GM18526 (cell line): Measurements from ENCODE around the gene CSTPP1.

ENCODE experiments used
- POLR2A ChIP-seq: IDR thresholded peaks from 3 replicates; pipeline ENCODE4 v1.6.1; 2011; ENCODE audit not compliant: insufficient read length; ENCODE audit errors: extremely low read depth

The CSTPP1 gene

GRCh38 chr11:47078751-47079521 is 142.4 kb downstream of the CSTPP1 start:
- TF ChIP-seq POLR2A, result no peak

GRCh38 chr11:47083913-47084312 is 147.4 kb downstream of the CSTPP1 start:
- no peak for TF ChIP-seq POLR2A

GRCh38 chr11:47087801-47088200 is 151.2 kb downstream of the CSTPP1 start:
- no peak for TF ChIP-seq POLR2A

GRCh38 chr11:47093541-47093940 is 157.0 kb downstream of the CSTPP1 start:
- no peak for TF ChIP-seq POLR2A

- TF ChIP-seq POLR2A, result no peak
These were observed 162.8 kb downstream of the CSTPP1 start for GRCh38 chr11:47099214-47099917.

GRCh38 chr11:47099918-47100315 is 163.4 kb downstream of the CSTPP1 start:
- no peak for TF ChIP-seq POLR2A

- no peak for TF ChIP-seq POLR2A
These were observed 164.8 kb downstream of the CSTPP1 start for GRCh38 chr11:47101406-47101805.

- TF ChIP-seq POLR2A, result no peak
These were observed 167.8 kb downstream of the CSTPP1 start for GRCh38 chr11:47104261-47104950.

- TF ChIP-seq POLR2A, result no peak
These were observed 169.0 kb downstream of the CSTPP1 start for GRCh38 chr11:47105541-47105940.

GRCh38 chr11:47105974-47106373 is 169.4 kb downstream of the CSTPP1 start:
- no peak for TF ChIP-seq POLR2A

- TF ChIP-seq POLR2A, result no peak
These were observed 170.3 kb downstream of the CSTPP1 start for GRCh38 chr11:47106798-47107411.

GRCh38 chr11:47107744-47108143 is 171.2 kb downstream of the CSTPP1 start:
- TF ChIP-seq POLR2A, result no peak

- no peak for TF ChIP-seq POLR2A
These were observed 171.7 kb downstream of the CSTPP1 start for GRCh38 chr11:47108214-47108613.

GRCh38 chr11:47109051-47109726 is 172.6 kb downstream of the CSTPP1 start:
- no peak for TF ChIP-seq POLR2A

GRCh38 chr11:47109727-47110246 is 173.2 kb downstream of the CSTPP1 start:
- TF ChIP-seq POLR2A, result no peak
